Measurements from ENCODE around the gene COL25A1. TPM values are rescaled to one million over a fixed set of nuclear protein-coding genes. Genes with fewer than 3 reads are reported as not detected.
"Not testable (repeated sequence)": the region's sequence is repeated elsewhere in the genome, so short reads cannot be mapped to it uniquely, and the experiment has no call there.

Gene COL25A1
- total RNA-seq, 1 experiment from 2014 or later = 0.42 TPM

GRCh38 chr4:109134921-109135320 lies 167.5 kb downstream of the COL25A1 start:
- Histone ChIP-seq H3K4me3 (no peak overlapping the region), H3K27ac (no peak overlapping the region), H3K4me1 (replicated peaks) (no peaks in the 10 kb centered on the region), H3K27me3 (replicated peaks) (no peaks in the 10 kb centered on the region), H3K9me3 (replicated peaks) (no peaks in the 10 kb centered on the region), H3K36me3 (no peaks in the 10 kb centered on the region)
- no peak for DNase-seq (ENCODE audit: low read depth in 1 of 2, low spot score in 2 of 2)

GRCh38 chr4:109134268-109134667 lies 168.2 kb downstream of the COL25A1 start:
- no peak overlapping the region for H3K4me3 ChIP-seq
- no peaks in the 10 kb centered on the region for H3K9me3 ChIP-seq (replicated peaks)
- H3K27me3 ChIP-seq (replicated peaks) = no peaks in the 10 kb centered on the region
- no peaks in the 10 kb centered on the region for H3K4me1 ChIP-seq (replicated peaks)
- DNase-seq (ENCODE audit: low read depth in 1 of 2, low spot score in 2 of 2) = no peak
- no peak overlapping the region for H3K27ac ChIP-seq
- no peaks in the 10 kb centered on the region for H3K36me3 ChIP-seq

GRCh38 chr4:109131559-109131958 lies 170.9 kb downstream of the COL25A1 start:
- no peak overlapping the region for H3K27ac ChIP-seq
- no peak for DNase-seq (ENCODE audit: low read depth in 1 of 2, low spot score in 2 of 2)
- no peaks in the 10 kb centered on the region for H3K27me3 ChIP-seq (replicated peaks)
- H3K9me3 ChIP-seq (replicated peaks) = no peaks in the 10 kb centered on the region
- no peaks in the 10 kb centered on the region for H3K36me3 ChIP-seq
- no peaks in the 10 kb centered on the region for H3K4me1 ChIP-seq (replicated peaks)
- H3K4me3 ChIP-seq = no peak overlapping the region

GRCh38 chr4:109128589-109128988 lies 173.9 kb downstream of the COL25A1 start:
- Histone ChIP-seq H3K27ac (no peak overlapping the region), H3K27me3 (replicated peaks) (no peaks in the 10 kb centered on the region; the same call in 1 of the 2 replicates), H3K36me3 (no peaks in the 10 kb centered on the region), H3K4me1 (replicated peaks) (no peaks in the 10 kb centered on the region), H3K4me3 (no peak overlapping the region), H3K9me3 (replicated peaks) (no peaks in the 10 kb centered on the region)
- no peak for DNase-seq (ENCODE audit: low read depth in 1 of 2, low spot score in 2 of 2)

GRCh38 chr4:109127866-109128265 lies 174.6 kb downstream of the COL25A1 start:
- Histone ChIP-seq H3K4me3 (no peak overlapping the region), H3K36me3 (no peaks in the 10 kb centered on the region), H3K9me3 (replicated peaks) (no peaks in the 10 kb centered on the region), H3K27ac (no peak overlapping the region), H3K4me1 (replicated peaks) (no peaks in the 10 kb centered on the region), H3K27me3 (replicated peaks) (no peaks in the 10 kb centered on the region; the same call in 1 of the 2 replicates)
- no peak for DNase-seq (ENCODE audit: low read depth in 1 of 2, low spot score in 2 of 2)

- no peaks in the 10 kb centered on the region for H3K36me3 ChIP-seq
- no peak overlapping the region for H3K27ac ChIP-seq
- no peak overlapping the region for H3K4me3 ChIP-seq
- DNase-seq (ENCODE audit: low read depth in 1 of 2, low spot score in 2 of 2) = no peak
- no peaks in the 10 kb centered on the region for H3K9me3 ChIP-seq (replicated peaks)
- no peaks in the 10 kb centered on the region for H3K4me1 ChIP-seq (replicated peaks)
- H3K27me3 ChIP-seq (replicated peaks) = no peaks in the 10 kb centered on the region; the same call in 1 of the 2 replicates
Observed at GRCh38 chr4:109126856-109127255, 175.6 kb downstream of the COL25A1 start.

GRCh38 chr4:109125084-109125483 lies 177.4 kb downstream of the COL25A1 start:
- no peaks in the 10 kb centered on the region for H3K4me1 ChIP-seq (replicated peaks)
- peaks cover 3% of the 10 kb centered on the region; the same call in 1 of the 2 replicates for H3K27me3 ChIP-seq (replicated peaks)
- no peaks in the 10 kb centered on the region for H3K9me3 ChIP-seq (replicated peaks)
- H3K36me3 ChIP-seq = no peaks in the 10 kb centered on the region
- no peak overlapping the region for H3K27ac ChIP-seq
- no peak overlapping the region for H3K4me3 ChIP-seq
- DNase-seq (ENCODE audit: low read depth in 1 of 2, low spot score in 2 of 2) = no peak

GRCh38 chr4:109123951-109124350 lies 178.5 kb downstream of the COL25A1 start:
- H3K27me3 ChIP-seq (replicated peaks) = peaks cover 3% of the 10 kb centered on the region; the same call in 1 of the 2 replicates
- H3K27ac ChIP-seq = no peak overlapping the region
- DNase-seq (ENCODE audit: low read depth in 1 of 2, low spot score in 2 of 2) = no peak
- H3K36me3 ChIP-seq = no peaks in the 10 kb centered on the region
- H3K9me3 ChIP-seq (replicated peaks) = no peaks in the 10 kb centered on the region
- no peak overlapping the region for H3K4me3 ChIP-seq
- H3K4me1 ChIP-seq (replicated peaks) = no peaks in the 10 kb centered on the region

GRCh38 chr4:109121561-109121960 lies 180.9 kb downstream of the COL25A1 start:
- no peak overlapping the region for H3K27ac ChIP-seq
- H3K4me1 ChIP-seq (replicated peaks) = no peaks in the 10 kb centered on the region
- no peak overlapping the region for H3K4me3 ChIP-seq
- no peaks in the 10 kb centered on the region for H3K9me3 ChIP-seq (replicated peaks)
- no peaks in the 10 kb centered on the region for H3K36me3 ChIP-seq
- DNase-seq (ENCODE audit: low read depth in 1 of 2, low spot score in 2 of 2) = no peak
- peaks cover 4% of the 10 kb centered on the region; the same call in 1 of the 2 replicates for H3K27me3 ChIP-seq (replicated peaks)

- no peaks in the 10 kb centered on the region for H3K9me3 ChIP-seq (replicated peaks)
- no peak for DNase-seq (ENCODE audit: low read depth in 1 of 2, low spot score in 2 of 2)
Observed at GRCh38 chr4:109119852-109120251, 182.6 kb downstream of the COL25A1 start.

GRCh38 chr4:109118635-109119034 lies 183.8 kb downstream of the COL25A1 start:
- Histone ChIP-seq H3K4me3 (no peak overlapping the region), H3K4me1 (replicated peaks) (no peaks in the 10 kb centered on the region), H3K36me3 (no peaks in the 10 kb centered on the region), H3K9me3 (replicated peaks) (no peaks in the 10 kb centered on the region), H3K27me3 (replicated peaks) (peaks cover 15% of the 10 kb centered on the region; the same call in 1 of the 2 replicates), H3K27ac (no peak overlapping the region)
- DNase-seq (ENCODE audit: low read depth in 1 of 2, low spot score in 2 of 2) = no peak

More at GRCh38 chr4:109119852-109120251, 182.6 kb downstream of the COL25A1 start:
- Histone ChIP-seq H3K4me1 (replicated peaks) (no peaks in the 10 kb centered on the region), H3K27me3 (replicated peaks) (peaks cover 11% of the 10 kb centered on the region; the same call in 1 of the 2 replicates), H3K27ac (no peak overlapping the region), H3K36me3 (no peaks in the 10 kb centered on the region), H3K4me3 (no peak overlapping the region)

GRCh38 chr4:109114501-109114900 lies 188.0 kb downstream of the COL25A1 start:
- H3K4me3 ChIP-seq = no peak overlapping the region
- no peak for DNase-seq (ENCODE audit: low read depth in 1 of 2, low spot score in 2 of 2)
- H3K36me3 ChIP-seq = no peaks in the 10 kb centered on the region
- no peaks in the 10 kb centered on the region for H3K9me3 ChIP-seq (replicated peaks)
- no peak overlapping the region for H3K27ac ChIP-seq
- H3K27me3 ChIP-seq (replicated peaks) = peaks cover 13% of the 10 kb centered on the region; the same call in 1 of the 2 replicates
- H3K4me1 ChIP-seq (replicated peaks) = no peaks in the 10 kb centered on the region

- DNase-seq (ENCODE audit: low read depth in 1 of 2, low spot score in 2 of 2) = no peak
Observed at GRCh38 chr4:109113521-109113920, 188.9 kb downstream of the COL25A1 start.

GRCh38 chr4:109111031-109111430 lies 191.4 kb downstream of the COL25A1 start:
- no peak overlapping the region for H3K27ac ChIP-seq
- 0 out of 2 replicates have a peak, but pooled peaks cover 5% of the 10 kb centered on the region for H3K4me1 ChIP-seq (replicated peaks)
- H3K27me3 ChIP-seq (replicated peaks) = peaks cover 6% of the 10 kb centered on the region; the same call in 1 of the 2 replicates
- H3K9me3 ChIP-seq (replicated peaks) = no peaks in the 10 kb centered on the region
- no peak for DNase-seq (ENCODE audit: low read depth in 1 of 2, low spot score in 2 of 2)
- H3K36me3 ChIP-seq = no peaks in the 10 kb centered on the region
- H3K4me3 ChIP-seq = no peak overlapping the region

More at GRCh38 chr4:109113521-109113920, 188.9 kb downstream of the COL25A1 start:
- Histone ChIP-seq H3K27me3 (replicated peaks) (peaks cover 13% of the 10 kb centered on the region; the same call in 1 of the 2 replicates), H3K27ac (no peak overlapping the region), H3K36me3 (no peaks in the 10 kb centered on the region), H3K9me3 (replicated peaks) (no peaks in the 10 kb centered on the region), H3K4me3 (no peak overlapping the region), H3K4me1 (replicated peaks) (no peaks in the 10 kb centered on the region)

GRCh38 chr4:109108215-109108614 lies 194.2 kb downstream of the COL25A1 start:
- not testable (repeated sequence) for H3K27ac ChIP-seq; H3K4me3 ChIP-seq; DNase-seq (ENCODE audit: low read depth in 1 of 2, low spot score in 2 of 2); H3K9me3 ChIP-seq (replicated peaks); H3K27me3 ChIP-seq (replicated peaks); H3K4me1 ChIP-seq (replicated peaks); H3K36me3 ChIP-seq
